Testis (tissue), 3 donors: ENCODE data around the gene ATP12A. TPM values are rescaled to one million over a fixed set of nuclear protein-coding genes. Genes with fewer than 3 reads are reported as not detected.

ENCODE experiments used
- DNase-seq: peaks from one replicate; pipeline ENCODE4 v3.0.0-alpha.2; 2019
- H3K27ac ChIP-seq, 2 donors: fragments of 200-600 bp; sonication (generic); one replicate each; pipeline ENCODE4 v1.5.1; 2019
- H3K27me3 ChIP-seq: fragments of 200-600 bp; sonication (generic); one replicate; pipeline ENCODE4 v1.5.1; 2019
- H3K36me3 ChIP-seq: fragments of 200-600 bp; sonication (generic); one replicate; pipeline ENCODE4 v1.5.1; 2017; ENCODE audit warnings: low read depth; ENCODE audit errors: missing control alignments
- H3K4me1 ChIP-seq: fragments of 200-600 bp; sonication (generic); one replicate; pipeline ENCODE4 v1.5.1; 2019
- H3K4me3 ChIP-seq, 2 donors: fragments of 200-600 bp; sonication (generic); one replicate each; pipeline ENCODE4 v1.5.1; 2017 to 2019
- H3K9me3 ChIP-seq: fragments of 200-600 bp; sonication (generic); one replicate; pipeline ENCODE4 v1.5.1; 2017
- CTCF ChIP-seq, 3 experiments: fragments of 450-650 bp in 2 of 3; fragments of 200-600 bp in 1 of 3; sonication (generic) in 1 of 3; IDR thresholded peaks; one replicate each; pipeline ENCODE4 v1.5.1; 2016 to 2019; ENCODE audit warnings: antibody characterized with exemption in 3 of 3, mild to moderate bottlenecking in 2 of 3, moderate library complexity in 1 of 3
- POLR2A ChIP-seq: fragments of 450-650 bp; IDR thresholded peaks from one replicate; pipeline ENCODE4 v1.6.1; 2017; ENCODE audit warnings: antibody characterized with exemption, mild to moderate bottlenecking, moderate library complexity
- WGBS, 2 donors: methylation state at CpG; one replicate each; pipeline ENCODE4 v1.1.5; 2018; 5-methylcytosine and 5-hydroxymethylcytosine counted together
- intact Hi-C: fragments of 100-400 bp; cut with DNase I; formaldehyde crosslinking; loops from one replicate; pipeline ENCODE4 v1.15.1; 2023; ENCODE audit warnings: low total_unique reads
- polyA plus RNA-seq: library from polyadenylated mRNA; stranded (reverse); fragments of 350-450 nt; fragmentation: Illumina TruSeq; extraction: RNeasy Lipid Tissue Mini Kit (QIAGEN cat#74804); gene quantifications from one replicate; pipeline ENCODE4 v1.2.3, GENCODE V29; 2014; ENCODE audit warnings: low read depth, low replicate concordance; ENCODE audit not compliant: insufficient read depth
- total RNA-seq, 2 donors: library from RNA; depleted of rRNA; stranded (reverse); fragments of >200 nt; gene quantifications; one replicate each; pipeline ENCODE4 v1.2.3, GENCODE V29; 2016

The ATP12A gene
- total and polyA plus RNA-seq, 3 donors from 2014 or later: 0.94 to 1.6 (median 1.2) TPM

GRCh38 chr13:24683351-24683750 lies 3.1 kb downstream of the ATP12A start:
- intact Hi-C loops: no loop called here
- no peaks in the 10 kb centered on the region for H3K27me3 ChIP-seq
- WGBS, 2 donors: 69 to 72% methylated on average over 5 of the region's 5 CpGs
- H3K36me3 ChIP-seq: no peaks in the 10 kb centered on the region
- H3K4me3 ChIP-seq: no peak overlapping the region
- DNase-seq: no peak
- peaks cover 11% of the 10 kb centered on the region for H3K4me1 ChIP-seq
- H3K27ac ChIP-seq: no peak overlapping the region
- no peaks in the 10 kb centered on the region for H3K9me3 ChIP-seq
- TF ChIP-seq CTCF (IDR thresholded peaks at IDR 0.05): no peak
- TF ChIP-seq POLR2A: no peak

- H3K4me3 ChIP-seq: no peak overlapping the region
- H3K27me3 ChIP-seq: no peaks in the 10 kb centered on the region
- TF ChIP-seq CTCF (IDR thresholded peaks at IDR 0.05) (peak; percentile 34 to 71 (median 45)), POLR2A (no peak)
- WGBS, 2 donors: 14 to 15% methylated on average over 3 to 4 of the region's 4 CpGs
- peaks cover 11% of the 10 kb centered on the region for H3K4me1 ChIP-seq
- intact Hi-C loops: no loop called here
- no peaks in the 10 kb centered on the region for H3K9me3 ChIP-seq
- peak; percentile 81 for DNase-seq
- H3K27ac ChIP-seq: no peak overlapping the region
- no peaks in the 10 kb centered on the region for H3K36me3 ChIP-seq
Observed at GRCh38 chr13:24683838-24684599, 3.8 kb downstream of the ATP12A start.

DNA sequence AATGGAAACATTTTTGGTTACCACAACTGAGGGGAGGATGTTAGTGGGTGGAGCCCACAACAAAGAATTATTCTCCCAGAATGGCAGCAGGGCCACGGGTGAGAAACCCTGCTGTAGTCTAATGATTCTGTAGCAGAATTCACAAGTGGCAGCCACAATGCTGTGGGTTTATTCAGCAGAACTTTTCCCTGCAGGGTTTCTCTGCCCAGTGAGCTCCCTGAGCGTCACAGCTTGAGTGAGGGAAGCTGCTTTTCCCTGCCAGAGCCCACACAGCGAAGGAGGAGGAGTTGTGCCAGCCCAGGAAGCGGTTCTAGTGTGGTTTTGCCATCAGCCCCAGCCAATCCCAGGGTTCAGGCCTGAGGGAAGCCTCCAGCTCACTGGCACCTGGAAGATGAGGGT lies 4.4 kb downstream of the ATP12A start:
- no peak for TF ChIP-seq POLR2A
- no peak for TF ChIP-seq CTCF (IDR thresholded peaks at IDR 0.05)
- Histone ChIP-seq H3K4me3 (no peak overlapping the region), H3K27ac (no peak overlapping the region), H3K4me1 (peaks cover 11% of the 10 kb centered on the region), H3K27me3 (no peaks in the 10 kb centered on the region), H3K9me3 (no peaks in the 10 kb centered on the region), H3K36me3 (no peaks in the 10 kb centered on the region)
- WGBS, 2 donors: 0 to 51% methylated on average over 1 to 4 of the region's 4 CpGs
- intact Hi-C loops: no loop called here
- DNase-seq: no peak

DNA sequence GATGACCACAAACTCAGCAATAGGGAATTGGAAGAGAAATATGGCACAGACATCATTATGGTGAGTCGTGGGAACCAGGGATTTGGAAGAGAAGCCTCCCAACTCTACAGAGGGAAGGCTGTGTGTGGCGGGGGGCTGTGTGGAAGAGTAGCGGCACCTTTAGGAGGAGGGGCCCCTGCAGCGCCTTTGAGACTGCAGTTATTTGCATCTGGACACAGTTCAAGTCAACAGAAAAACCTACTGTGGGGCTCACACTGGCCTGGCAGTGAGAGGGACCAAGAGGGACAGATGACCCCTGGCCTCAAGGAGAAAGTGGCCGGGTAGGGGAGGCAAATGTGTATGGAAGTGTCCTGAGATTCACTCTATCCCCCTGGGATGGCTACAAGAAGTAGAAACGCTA lies 5.1 kb downstream of the ATP12A start:
- no peaks in the 10 kb centered on the region for H3K9me3 ChIP-seq
- TF ChIP-seq CTCF (IDR thresholded peaks at IDR 0.05): no peak
- H3K4me1 ChIP-seq: peaks cover 11% of the 10 kb centered on the region
- WGBS, 2 donors: 83 to 89% methylated on average over 6 of the region's 6 CpGs
- intact Hi-C loops: no loop called here
- H3K36me3 ChIP-seq: no peaks in the 10 kb centered on the region
- H3K4me3 ChIP-seq: no peak overlapping the region
- H3K27me3 ChIP-seq: no peaks in the 10 kb centered on the region
- DNase-seq: no peak
- H3K27ac ChIP-seq: no peak overlapping the region

DNA sequence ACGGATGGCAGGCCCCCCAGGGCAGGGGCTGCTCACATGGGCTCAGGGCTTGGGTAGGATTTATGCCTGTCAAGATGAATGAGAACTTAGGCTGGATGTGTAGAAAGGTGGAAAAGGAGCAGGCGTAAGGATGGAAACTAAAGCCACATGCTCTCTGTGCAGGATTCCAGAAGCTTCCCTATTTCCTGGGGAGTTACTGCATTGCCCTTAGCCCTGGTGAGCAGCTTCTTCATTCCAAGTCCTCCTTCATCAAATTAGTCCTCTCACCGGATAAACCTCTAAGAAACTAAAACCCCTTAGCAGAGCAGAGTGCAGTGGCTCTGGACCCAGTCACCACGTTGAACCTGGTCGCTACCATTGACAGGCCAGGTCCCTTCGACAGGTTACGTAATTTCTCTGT lies 7.4 kb downstream of the ATP12A start:
- H3K27me3 ChIP-seq: no peaks in the 10 kb centered on the region

More for the DNA sequence above, 7.4 kb downstream of the ATP12A start:
- intact Hi-C loops: no loop called here
- 89 to 90% methylated on average over 7 of the region's 7 CpGs for WGBS, 2 donors
- no peak overlapping the region for H3K27ac ChIP-seq
- TF ChIP-seq CTCF (IDR thresholded peaks at IDR 0.05) (no peak), POLR2A (no peak)
- H3K4me3 ChIP-seq: no peak overlapping the region
- H3K9me3 ChIP-seq: no peaks in the 10 kb centered on the region
- peaks cover 11% of the 10 kb centered on the region for H3K4me1 ChIP-seq
- no peaks in the 10 kb centered on the region for H3K36me3 ChIP-seq
- DNase-seq: no peak
